GM12878 (cell line): Measurements from ENCODE around the gene COL5A1. TPM values are rescaled to one million over a fixed set of nuclear protein-coding genes. Genes with fewer than 3 reads are reported as not detected.
A peak's percentile ranks its signal among the peaks of the same experiment; 100 is the strongest.

Experiments
- BCL11A ChIP-seq: IDR thresholded peaks from 2 replicates; pipeline ENCODE4 v1.6.1; 2011; ENCODE audit warnings: low read depth, low read length
- BRCA1 ChIP-seq: IDR thresholded peaks from 2 replicates; pipeline ENCODE4 v1.6.1; 2011; ENCODE audit warnings: low read depth, low read length, improper control_type of control experiment
- EP300 ChIP-seq, 2 experiments: fragments of 150-350 bp in 1 of 2; IDR thresholded peaks; 2 replicates each; pipeline ENCODE4 v1.6.1; 2011 to 2012; ENCODE audit warnings: low read depth in 2 of 2, low read length in 2 of 2, borderline replicate concordance in 1 of 2, improper control_type of control experiment in 1 of 2, inconsistent platforms in 1 of 2; ENCODE audit not compliant: control insufficient read depth in 1 of 2
- ETV6 ChIP-seq, 2 experiments: fragments of 450-650 bp in 1 of 2; IDR thresholded peaks in 1 of 2; conservative IDR thresholded peaks in 1 of 2; 2 replicates each; pipeline ENCODE4 v1.6.1; 2014; ENCODE audit warnings: antibody characterized with exemption in 1 of 2, borderline replicate concordance in 1 of 2, low read depth in 1 of 2, mild to moderate bottlenecking in 1 of 2, moderate library complexity in 1 of 2
- EZH2 ChIP-seq: IDR thresholded peaks from 2 replicates; pipeline ENCODE4 v1.6.1; 2012; ENCODE audit warnings: low read depth, mild to moderate bottlenecking, control low read depth, inconsistent platforms, low read length, borderline replicate concordance; ENCODE audit not compliant: control insufficient read depth
- FOXM1 ChIP-seq: IDR thresholded peaks from 2 replicates; pipeline ENCODE4 v1.6.1; 2012; ENCODE audit warnings: low read depth, mild to moderate bottlenecking, inconsistent platforms, low read length, moderate library complexity
- GABPA ChIP-seq: IDR thresholded peaks from 2 replicates; pipeline ENCODE4 v1.6.1; 2014; ENCODE audit warnings: antibody characterized with exemption, low read depth, mild to moderate bottlenecking, inconsistent platforms
- GATAD2B ChIP-seq: fragments of 450-650 bp; conservative IDR thresholded peaks from 2 replicates; pipeline ENCODE4 v1.6.1; 2017; ENCODE audit warnings: low read depth, mild to moderate bottlenecking, moderate library complexity
- HDGF ChIP-seq: fragments of 450-650 bp; IDR thresholded peaks from 2 replicates; pipeline ENCODE4 v1.6.1; 2016; ENCODE audit warnings: antibody characterized with exemption
- IKZF1 ChIP-seq: fragments of 450-650 bp; conservative IDR thresholded peaks from 2 replicates; pipeline ENCODE4 v1.6.1; 2017; ENCODE audit warnings: antibody characterized with exemption, mild to moderate bottlenecking
- IKZF2 ChIP-seq, 2 experiments: fragments of 450-650 bp; IDR thresholded peaks; 2 replicates each; pipeline ENCODE4 v1.6.1; 2017; ENCODE audit warnings: mild to moderate bottlenecking in 2 of 2, moderate library complexity in 2 of 2
- POU2F2 ChIP-seq: IDR thresholded peaks from 3 replicates; pipeline ENCODE4 v1.6.1; 2011; ENCODE audit warnings: low read depth, mild to moderate bottlenecking, low read length, borderline replicate concordance
- RUNX3 ChIP-seq: IDR thresholded peaks from 2 replicates; pipeline ENCODE4 v1.6.1; 2012; ENCODE audit warnings: low read length, inconsistent platforms
- SMAD1 ChIP-seq: fragments of 450-650 bp; IDR thresholded peaks from 2 replicates; pipeline ENCODE4 v1.6.1; 2018; ENCODE audit warnings: mild to moderate bottlenecking, low read depth; ENCODE audit not compliant: partially characterized antibody
- STAT1 ChIP-seq: fragments of 450-650 bp; conservative IDR thresholded peaks from 2 replicates; pipeline ENCODE4 v1.6.1; 2014; ENCODE audit warnings: antibody characterized with exemption, mild to moderate bottlenecking
- ZBTB40 ChIP-seq: fragments of 450-650 bp; IDR thresholded peaks from 2 replicates; pipeline ENCODE4 v1.6.1; 2016; ENCODE audit warnings: mild to moderate bottlenecking, moderate library complexity, borderline replicate concordance
- ZNF217 ChIP-seq: fragments of 450-650 bp; IDR thresholded peaks from 2 replicates; pipeline ENCODE4 v1.6.1; 2017; ENCODE audit warnings: antibody characterized with exemption, mild to moderate bottlenecking
- ZNF24 ChIP-seq: fragments of 450-650 bp; IDR thresholded peaks from 2 replicates; pipeline ENCODE4 v1.6.1; 2017; ENCODE audit warnings: antibody characterized with exemption, mild to moderate bottlenecking
- ZZZ3 ChIP-seq: IDR thresholded peaks from 2 replicates; pipeline ENCODE4 v1.6.1; 2011; ENCODE audit warnings: low read depth; ENCODE audit not compliant: control insufficient read depth, insufficient read length
- polyA plus RNA-seq, 11 experiments: library from polyadenylated mRNA; depleted of rRNA in 4 of 11; unstranded in 6 of 11; stranded (reverse) in 5 of 11; fragments of >200 nt; fragmentation: Nextera tagmentation in 4 of 11; fragmentation: Illumina TruSeq in 1 of 11; extraction: Ambion mirVana in 4 of 11; extraction: Trizol in 1 of 11; gene quantifications; 1 replicate in 1 of 11; 2 replicates in 10 of 11; pipeline versions ENCODE4 v1.2.1 to v1.2.3, GENCODE V29; 2011 to 2016; ENCODE audit warnings: inconsistent platforms in 2 of 11, missing spikeins in 2 of 11, low read depth in 1 of 11
- total RNA-seq, 4 experiments: library from RNA; depleted of rRNA in 3 of 4; stranded (reverse); fragments of >200 nt in 3 of 4; fragmentation: Illumina TruSeq in 1 of 4; extraction: Trizol in 1 of 4; gene quantifications; 2 replicates each; pipeline versions ENCODE4 v1.2.1 to v1.2.3, GENCODE V29; 2013 to 2021
- TF ChIP-seq, protein P1 (sequence below): IDR thresholded peaks from 2 replicates; pipeline ENCODE4 v1.6.1; 2012; ENCODE audit warnings: improper control_type of control experiment, low read depth, low read length; ENCODE audit not compliant: insufficient replicate concordance

The COL5A1 gene
- total and polyA plus RNA-seq, 10 of the 15 experiments (the other 5 are each of a cell fraction or from before 2014, with no cell fraction given) = under 0.01 to 0.15 (median 0.13) TPM; not detected in 4

- TF ChIP-seq RUNX3 = peak; percentile 90
- peak in 1 of 2 experiments; percentile 80; a peak in 1 of 4 replicates for TF ChIP-seq ETV6 (conservative IDR thresholded peaks at IDR 0.05 in 1 of 2, IDR thresholded peaks at IDR 0.05 in 1 of 2; ENCODE audit: borderline replicate concordance in 1 of 2, low read depth in 1 of 2)
- no peak for TF ChIP-seq STAT1
- TF ChIP-seq IKZF2 (IDR thresholded peaks at IDR 0.05) = peak; percentile 65 to 77; a peak in 3 of 4 replicates
- peak; percentile 93 for TF ChIP-seq BCL11A
- TF ChIP-seq GABPA = no peak
- TF ChIP-seq ZBTB40 = no peak
- peak; percentile 79 for TF ChIP-seq FOXM1
- no peak for TF ChIP-seq GATAD2B
- peak; percentile 58 for TF ChIP-seq IKZF1
- TF ChIP-seq HDGF = no peak
- no peak for TF ChIP-seq ZNF217
- TF ChIP-seq EP300 (IDR thresholded peaks at IDR 0.05; ENCODE audit: borderline replicate concordance in 1 of 2, control insufficient read depth in 1 of 2, low read depth in 2 of 2, low read length in 2 of 2) = peak; percentile 73 to 80
- TF ChIP-seq SMAD1 = no peak
- TF ChIP-seq, protein P1, sequence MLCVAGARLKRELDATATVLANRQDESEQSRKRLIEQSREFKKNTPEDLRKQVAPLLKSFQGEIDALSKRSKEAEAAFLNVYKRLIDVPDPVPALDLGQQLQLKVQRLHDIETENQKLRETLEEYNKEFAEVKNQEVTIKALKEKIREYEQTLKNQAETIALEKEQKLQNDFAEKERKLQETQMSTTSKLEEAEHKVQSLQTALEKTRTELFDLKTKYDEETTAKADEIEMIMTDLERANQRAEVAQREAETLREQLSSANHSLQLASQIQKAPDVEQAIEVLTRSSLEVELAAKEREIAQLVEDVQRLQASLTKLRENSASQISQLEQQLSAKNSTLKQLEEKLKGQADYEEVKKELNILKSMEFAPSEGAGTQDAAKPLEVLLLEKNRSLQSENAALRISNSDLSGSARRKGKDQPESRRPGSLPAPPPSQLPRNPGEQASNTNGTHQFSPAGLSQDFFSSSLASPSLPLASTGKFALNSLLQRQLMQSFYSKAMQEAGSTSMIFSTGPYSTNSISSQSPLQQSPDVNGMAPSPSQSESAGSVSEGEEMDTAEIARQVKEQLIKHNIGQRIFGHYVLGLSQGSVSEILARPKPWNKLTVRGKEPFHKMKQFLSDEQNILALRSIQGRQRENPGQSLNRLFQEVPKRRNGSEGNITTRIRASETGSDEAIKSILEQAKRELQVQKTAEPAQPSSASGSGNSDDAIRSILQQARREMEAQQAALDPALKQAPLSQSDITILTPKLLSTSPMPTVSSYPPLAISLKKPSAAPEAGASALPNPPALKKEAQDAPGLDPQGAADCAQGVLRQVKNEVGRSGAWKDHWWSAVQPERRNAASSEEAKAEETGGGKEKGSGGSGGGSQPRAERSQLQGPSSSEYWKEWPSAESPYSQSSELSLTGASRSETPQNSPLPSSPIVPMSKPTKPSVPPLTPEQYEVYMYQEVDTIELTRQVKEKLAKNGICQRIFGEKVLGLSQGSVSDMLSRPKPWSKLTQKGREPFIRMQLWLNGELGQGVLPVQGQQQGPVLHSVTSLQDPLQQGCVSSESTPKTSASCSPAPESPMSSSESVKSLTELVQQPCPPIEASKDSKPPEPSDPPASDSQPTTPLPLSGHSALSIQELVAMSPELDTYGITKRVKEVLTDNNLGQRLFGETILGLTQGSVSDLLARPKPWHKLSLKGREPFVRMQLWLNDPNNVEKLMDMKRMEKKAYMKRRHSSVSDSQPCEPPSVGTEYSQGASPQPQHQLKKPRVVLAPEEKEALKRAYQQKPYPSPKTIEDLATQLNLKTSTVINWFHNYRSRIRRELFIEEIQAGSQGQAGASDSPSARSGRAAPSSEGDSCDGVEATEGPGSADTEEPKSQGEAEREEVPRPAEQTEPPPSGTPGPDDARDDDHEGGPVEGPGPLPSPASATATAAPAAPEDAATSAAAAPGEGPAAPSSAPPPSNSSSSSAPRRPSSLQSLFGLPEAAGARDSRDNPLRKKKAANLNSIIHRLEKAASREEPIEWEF = no peak
- TF ChIP-seq EZH2 = no peak
- TF ChIP-seq BRCA1 = no peak
- no peak for TF ChIP-seq ZZZ3
- no peak for TF ChIP-seq ZNF24
- TF ChIP-seq POU2F2 = 0 out of 3 replicates have a peak, but pooled peaks have one; percentile 45
These were observed 216.6 kb downstream of the COL5A1 start (continued) for GRCh38 chr9:134858051-134858841.
